ENCODE measurements around the gene PGA5.

GRCh38 chr11:61258546-61258945 is 17.6 kb downstream of the PGA5 start:
- no peak for TF ChIP-seq EZH2phosphoT487 (IDR thresholded peaks at IDR 0.05; ENCODE audit: unreplicated experiment)
- TF ChIP-seq POLR2AphosphoS5 (IDR thresholded peaks at IDR 0.05; ENCODE audit: low read depth), result no peak
- TF ChIP-seq CTCF (conservative IDR thresholded peaks at IDR 0.05; ENCODE audit: low read depth in 2 of 2), result no peak
- TF ChIP-seq, protein P1, sequence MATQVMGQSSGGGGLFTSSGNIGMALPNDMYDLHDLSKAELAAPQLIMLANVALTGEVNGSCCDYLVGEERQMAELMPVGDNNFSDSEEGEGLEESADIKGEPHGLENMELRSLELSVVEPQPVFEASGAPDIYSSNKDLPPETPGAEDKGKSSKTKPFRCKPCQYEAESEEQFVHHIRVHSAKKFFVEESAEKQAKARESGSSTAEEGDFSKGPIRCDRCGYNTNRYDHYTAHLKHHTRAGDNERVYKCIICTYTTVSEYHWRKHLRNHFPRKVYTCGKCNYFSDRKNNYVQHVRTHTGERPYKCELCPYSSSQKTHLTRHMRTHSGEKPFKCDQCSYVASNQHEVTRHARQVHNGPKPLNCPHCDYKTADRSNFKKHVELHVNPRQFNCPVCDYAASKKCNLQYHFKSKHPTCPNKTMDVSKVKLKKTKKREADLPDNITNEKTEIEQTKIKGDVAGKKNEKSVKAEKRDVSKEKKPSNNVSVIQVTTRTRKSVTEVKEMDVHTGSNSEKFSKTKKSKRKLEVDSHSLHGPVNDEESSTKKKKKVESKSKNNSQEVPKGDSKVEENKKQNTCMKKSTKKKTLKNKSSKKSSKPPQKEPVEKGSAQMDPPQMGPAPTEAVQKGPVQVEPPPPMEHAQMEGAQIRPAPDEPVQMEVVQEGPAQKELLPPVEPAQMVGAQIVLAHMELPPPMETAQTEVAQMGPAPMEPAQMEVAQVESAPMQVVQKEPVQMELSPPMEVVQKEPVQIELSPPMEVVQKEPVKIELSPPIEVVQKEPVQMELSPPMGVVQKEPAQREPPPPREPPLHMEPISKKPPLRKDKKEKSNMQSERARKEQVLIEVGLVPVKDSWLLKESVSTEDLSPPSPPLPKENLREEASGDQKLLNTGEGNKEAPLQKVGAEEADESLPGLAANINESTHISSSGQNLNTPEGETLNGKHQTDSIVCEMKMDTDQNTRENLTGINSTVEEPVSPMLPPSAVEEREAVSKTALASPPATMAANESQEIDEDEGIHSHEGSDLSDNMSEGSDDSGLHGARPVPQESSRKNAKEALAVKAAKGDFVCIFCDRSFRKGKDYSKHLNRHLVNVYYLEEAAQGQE (IDR thresholded peaks at IDR 0.05; ENCODE audit: unreplicated experiment), result no peak
- TF ChIP-seq EZH2 (IDR thresholded peaks at IDR 0.05; ENCODE audit: low read depth, unreplicated experiment), result no peak
- no peak for TF ChIP-seq JUNB (IDR thresholded peaks at IDR 0.05; ENCODE audit: unreplicated experiment)
